GM04504 (cell line): Measurements from ENCODE around the gene YDJC.
"Not testable (repeated sequence)": the region's sequence is repeated elsewhere in the genome, so short reads cannot be mapped to it uniquely, and the experiment has no call there.

ENCODE experiments used
- DNase-seq: peaks from one replicate; pipeline ENCODE4 v3.0.0-alpha.2; 2012; ENCODE audit warnings: low read depth

Gene YDJC

DNA sequence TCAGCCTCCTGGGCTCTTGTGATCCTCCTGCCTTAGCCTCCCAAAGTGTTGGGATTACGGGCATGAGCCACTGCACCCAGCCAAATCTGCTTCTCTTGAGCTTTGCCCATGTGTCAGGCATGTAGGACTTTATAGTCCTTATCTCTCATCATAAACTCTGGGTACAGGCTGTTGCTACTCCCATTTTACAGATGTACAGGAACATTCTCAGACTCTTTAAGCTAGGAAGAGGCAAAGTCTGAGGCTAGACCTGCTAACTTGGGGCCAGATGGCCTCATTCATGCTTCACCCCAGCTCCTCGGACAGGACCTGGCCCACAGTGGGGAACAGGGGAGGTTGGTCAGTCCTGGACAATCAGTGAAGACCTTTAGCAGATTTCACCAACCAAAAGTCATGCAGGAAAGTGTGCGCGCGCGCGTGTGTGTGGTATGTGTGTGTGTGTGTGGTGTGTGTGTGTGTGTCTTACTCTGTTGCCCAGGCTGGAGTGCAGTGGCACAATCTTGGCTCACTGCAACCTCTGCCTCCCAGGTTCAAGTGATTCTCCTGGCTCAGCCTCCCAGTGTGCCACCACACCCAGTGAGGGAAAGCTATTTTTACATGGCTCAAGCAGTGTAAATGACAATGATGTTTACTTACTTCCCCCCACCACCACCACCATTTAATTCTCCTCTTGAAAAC, 23.8 kb downstream of the YDJC start:
- DNase-seq = no peak

DNA sequence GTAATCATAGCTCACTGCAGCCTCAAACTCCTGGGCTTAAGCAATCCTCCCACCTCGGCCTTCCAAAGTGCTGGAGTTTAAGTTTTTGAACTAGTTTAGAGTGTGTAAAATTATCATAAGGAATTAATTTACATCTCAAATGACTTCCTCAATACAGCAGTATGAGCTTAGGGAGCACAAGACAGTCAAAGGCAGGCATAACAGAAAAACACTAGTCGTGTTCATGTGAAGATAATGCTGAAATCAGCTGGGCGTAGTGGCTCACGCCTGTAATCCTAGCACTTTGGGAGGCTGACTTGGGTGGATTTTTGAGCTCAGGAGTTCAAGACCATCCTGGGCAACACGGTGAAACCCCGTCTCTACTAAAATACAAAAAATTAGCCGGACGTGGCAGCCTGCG, 25.8 kb downstream of the YDJC start:
- no peak for DNase-seq

DNA sequence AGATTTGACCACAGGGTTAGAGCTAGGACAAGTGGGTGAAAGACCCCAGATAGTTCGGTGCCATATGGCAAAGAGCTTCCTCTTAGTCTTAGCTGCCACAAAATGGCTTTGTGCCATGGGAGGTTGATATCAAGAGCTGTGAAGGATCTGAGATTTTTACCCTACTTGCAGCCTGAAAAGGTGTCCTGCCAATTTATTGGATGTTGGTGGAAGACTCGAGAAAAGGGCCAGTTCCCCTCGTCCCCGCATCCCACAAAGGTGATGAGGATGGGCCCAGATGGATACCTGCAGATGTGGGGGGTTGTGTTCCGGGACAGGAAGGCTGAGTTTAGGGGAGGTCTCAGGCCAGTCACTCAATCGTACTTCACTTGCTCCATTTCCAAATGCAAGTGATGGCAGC, 27.2 kb downstream of the YDJC start:
- DNase-seq = no peak

DNA sequence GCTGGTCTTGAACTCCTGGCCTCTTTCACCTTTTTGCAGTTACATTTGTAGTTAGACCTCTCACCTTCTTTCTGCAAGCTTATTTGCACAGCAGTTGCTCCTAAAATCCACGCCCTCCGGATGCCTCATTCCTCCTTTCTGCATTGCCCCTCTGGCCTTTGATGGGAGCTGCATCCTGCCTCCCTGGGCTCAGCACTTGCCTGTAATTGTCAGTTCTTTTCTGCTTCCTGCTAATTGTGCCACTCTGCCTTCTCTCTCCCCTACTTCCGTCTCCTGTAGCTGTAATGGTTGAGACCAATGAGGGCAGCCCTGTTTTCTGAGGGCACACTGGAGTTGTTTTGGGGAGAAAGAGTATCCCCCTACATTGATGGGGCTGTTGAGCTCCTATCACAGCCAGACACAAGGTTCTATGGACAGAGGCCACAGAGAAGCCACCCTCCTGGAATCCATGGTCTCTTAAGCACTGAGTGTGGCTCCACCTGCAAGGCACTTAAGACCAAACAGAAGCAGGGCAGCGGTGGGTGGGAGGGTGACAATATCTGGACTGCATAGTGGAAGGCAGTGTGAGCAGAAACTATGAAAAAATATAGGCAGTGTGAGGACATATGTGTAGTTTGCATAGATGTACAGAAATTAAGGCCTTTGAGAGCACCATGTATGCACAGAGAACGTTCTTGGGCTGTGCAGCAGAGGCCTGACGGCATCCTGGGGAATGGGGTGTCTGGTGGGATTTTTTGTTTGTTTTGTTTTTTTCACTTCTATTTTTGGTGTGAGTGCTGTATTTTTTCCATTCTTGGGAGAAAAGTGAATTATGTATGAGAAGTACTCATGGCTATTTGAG, 30.5 kb downstream of the YDJC start:
- no peak for DNase-seq

DNA sequence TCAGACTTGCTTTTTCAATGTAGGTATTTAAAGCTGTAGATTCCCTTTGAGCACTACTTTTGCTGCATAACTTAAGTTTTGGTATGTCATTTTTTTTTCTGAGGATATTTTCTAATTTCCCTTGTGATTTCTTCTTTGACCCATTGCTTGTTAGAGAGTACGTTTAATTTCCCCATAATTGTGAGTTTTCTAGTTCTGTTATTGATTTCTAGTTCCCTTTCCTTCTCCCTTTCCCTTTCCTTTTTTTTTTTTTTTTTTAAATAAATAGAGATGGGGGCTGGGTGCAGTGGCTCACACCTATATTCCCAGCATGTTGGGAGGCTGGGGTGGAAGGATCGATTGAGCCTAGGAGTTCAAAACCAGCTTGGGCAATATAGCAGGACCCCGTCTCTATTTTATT, 31.5 kb downstream of the YDJC start:
- DNase-seq = no peak

DNA sequence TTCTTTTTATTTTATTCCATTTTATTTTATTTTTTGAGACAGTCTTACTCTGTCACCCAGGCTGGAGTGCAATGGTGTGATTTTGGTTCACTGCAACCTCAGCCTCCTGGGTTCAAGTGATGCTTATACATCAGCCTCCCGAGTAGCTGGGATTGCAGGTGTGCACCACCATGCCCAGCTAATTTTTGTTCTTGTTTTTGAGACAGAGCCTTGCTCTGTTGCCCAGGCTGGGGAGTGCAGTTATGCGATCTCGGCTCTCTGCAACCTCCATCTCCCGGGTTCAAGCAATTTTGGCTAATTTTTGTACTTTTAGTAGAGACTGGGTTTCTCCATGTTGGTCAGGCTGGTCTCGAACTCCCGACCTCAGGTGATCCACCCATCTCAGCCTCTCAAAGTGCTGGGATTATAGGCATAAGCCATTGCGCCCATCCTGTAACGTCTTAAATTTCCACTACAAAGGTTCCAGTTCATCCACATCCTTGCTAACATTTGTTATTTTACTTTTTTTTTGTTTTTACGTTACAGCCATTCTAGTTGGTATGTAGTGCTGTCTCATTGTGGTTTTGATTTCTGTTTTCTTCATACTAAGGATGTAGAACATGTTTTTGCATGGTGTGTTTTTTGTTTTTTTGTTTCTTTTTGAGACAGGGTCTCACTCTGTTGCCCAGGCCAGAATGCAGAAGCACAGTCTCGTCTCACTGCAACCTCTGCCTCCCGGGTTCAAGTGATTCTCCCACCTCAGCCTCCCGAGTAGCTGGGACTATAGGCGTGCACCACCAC, 33.3 kb downstream of the YDJC start:
- DNase-seq = not testable (repeated sequence)

DNA sequence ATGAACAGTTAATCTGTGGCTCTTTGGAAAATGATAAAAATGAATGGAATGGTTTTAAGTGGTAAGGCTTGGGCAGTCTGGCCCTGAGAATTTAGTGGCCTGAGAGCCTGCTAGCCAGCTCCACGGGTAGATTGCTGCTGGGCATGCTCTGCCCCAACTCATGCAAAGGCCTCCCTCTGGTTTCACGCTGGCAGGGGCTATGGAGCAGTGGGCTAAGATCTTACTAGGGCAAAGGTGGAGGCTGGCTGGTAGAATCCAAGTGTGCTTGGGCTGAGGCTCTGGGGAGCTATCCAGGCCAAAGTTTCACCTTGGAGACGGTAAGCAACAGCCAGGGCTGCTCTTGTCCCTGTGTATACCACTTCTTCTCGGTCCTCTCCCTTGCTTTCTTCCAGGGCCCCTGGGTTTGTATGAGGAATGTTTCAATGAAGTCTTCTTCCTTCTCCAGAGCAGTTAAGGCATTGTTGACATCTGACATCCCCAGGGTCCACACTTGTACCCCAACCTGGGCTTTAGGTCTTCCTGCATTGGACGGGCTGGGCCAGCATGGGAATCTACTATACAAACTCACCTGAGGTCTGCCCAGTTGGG, 34.9 kb downstream of the YDJC start:
- DNase-seq = no peak

DNA sequence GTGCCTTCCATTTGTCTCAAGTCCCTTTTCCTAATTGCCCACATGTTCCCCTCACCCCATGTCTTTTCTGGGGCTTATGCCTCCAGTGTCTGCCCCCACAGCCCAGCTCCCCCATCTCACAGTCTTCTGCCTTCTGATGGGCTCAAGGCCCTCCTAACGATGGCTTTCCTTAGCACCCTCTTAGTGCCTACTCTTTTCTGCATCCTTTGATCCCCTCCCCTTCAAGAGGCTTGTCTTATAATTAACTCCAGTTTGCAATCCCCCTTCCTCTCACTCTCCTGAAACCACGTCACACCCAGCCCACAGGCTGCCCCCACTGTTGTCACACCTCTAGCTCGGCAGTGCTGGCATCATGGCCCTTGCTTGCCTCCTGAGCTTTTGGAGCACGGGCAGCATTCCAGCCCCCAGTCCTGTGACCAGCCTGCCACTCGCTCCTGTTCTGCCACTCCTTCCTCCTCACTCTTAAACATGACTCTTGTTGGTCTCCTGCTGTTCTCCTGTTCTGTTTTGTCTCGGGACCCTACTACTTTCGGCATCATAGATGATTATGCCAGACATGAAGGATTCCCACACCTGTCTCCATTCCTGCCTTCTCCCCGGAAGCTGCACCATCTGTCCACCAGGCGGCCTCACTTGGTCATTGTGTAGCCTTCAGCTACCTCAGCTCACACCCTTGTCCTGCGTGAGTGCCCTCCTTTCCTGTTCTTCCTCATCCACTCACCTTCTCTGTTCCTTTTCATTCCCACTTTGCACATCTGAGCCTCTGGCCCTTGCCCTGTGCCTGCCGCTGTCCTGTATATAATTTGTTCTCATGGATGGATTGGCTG, 36.2 kb downstream of the YDJC start:
- DNase-seq = no peak

DNA sequence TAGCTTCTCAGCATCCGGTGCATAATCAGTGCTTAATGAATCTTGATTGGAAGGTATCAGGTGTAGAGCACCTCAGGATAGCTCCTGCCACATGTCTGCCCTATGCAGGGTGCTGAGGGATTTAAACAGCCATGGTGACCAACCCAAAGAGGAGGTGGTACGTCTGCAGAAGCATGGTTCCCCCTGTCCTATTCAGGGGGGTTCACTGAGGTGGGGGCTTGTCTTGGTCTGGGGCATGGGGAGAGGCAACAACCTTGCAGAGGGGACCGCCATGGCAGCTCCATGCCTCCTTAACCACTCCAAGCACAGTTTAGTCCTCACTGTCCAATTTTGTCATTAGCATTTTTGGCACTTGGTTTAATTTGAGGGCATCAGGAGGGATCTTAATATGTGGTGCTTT, 37.4 kb downstream of the YDJC start:
- no peak for DNase-seq

DNA sequence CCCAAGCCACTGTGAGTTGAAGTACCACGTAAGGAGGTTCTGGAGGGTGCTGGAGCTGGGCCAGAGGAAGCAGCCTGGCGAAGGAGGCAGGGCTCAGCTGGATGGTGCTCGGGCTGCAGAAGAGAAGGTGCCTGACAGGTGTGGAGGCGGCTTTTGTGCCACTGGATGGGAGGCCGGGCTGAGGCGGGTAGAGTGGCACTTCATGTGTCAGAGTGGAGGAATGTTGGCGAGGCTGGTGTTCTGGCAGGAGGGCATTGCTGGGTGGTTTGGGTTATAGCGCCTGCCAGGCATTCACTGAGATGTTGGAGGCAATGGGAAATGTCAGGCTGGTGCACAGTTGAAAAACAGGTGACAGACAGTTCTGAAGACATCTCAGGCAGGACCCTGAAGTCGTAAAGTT, 38.1 kb downstream of the YDJC start:
- DNase-seq = no peak

DNA sequence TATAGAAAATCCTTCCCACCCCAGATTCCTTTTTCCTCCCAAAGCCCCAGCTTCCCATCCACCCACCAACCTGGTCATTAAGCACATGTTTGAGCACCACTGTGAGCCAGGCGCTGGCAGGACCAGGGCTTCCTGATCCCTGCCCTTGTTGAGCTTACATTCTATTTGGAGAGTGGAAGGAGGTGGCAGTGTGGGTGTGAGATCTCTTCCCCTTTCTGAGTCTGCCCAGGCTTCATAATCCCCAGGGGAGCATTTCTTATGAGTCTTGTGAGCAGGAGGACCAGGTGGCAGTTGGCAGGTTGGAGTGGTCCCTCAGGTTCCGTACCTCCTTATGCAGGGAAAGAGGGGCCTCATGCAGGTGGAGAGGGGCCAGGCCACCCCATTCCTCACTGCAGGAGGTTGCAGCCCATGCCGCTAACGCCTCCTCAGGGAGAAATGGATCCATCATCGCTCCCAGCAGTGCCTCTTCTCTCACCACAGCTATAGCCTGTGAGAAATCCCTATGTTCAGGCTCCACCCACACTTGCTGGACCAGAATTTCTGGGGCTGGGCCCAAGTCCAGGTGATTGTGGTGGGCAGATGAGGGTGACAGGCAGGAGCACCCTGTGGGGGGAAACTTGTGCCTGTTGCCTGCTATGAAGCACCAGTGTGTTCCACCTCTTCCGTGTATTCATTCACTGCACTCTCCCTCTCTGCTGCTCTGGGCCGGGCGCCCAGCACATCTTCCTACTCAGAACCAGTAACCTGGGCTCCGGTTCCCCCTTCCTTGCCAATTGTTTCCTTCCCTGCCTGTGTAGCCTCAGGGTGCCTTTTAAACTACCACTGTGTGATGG, 38.8 kb downstream of the YDJC start:
- no peak for DNase-seq

DNA sequence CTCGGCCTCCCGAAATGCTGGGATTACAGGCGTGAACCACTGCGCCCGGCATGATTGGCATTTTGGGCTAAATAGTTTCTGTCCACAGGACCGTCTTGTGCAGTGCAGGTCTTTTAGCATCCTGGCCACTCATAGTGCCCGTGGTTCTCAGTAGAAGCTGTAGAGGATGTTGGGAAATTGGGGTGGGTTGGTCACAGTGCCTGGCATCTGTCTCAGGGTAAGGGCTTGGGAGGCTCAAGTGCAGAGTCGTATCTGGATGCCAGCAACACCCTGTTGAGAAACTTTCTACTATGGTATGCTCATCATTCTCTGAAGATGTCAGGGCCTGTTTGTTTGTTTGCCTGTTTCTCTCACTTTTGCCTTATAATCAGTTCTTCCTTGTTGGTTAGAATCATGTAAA, 40.4 kb downstream of the YDJC start:
- no peak for DNase-seq

DNA sequence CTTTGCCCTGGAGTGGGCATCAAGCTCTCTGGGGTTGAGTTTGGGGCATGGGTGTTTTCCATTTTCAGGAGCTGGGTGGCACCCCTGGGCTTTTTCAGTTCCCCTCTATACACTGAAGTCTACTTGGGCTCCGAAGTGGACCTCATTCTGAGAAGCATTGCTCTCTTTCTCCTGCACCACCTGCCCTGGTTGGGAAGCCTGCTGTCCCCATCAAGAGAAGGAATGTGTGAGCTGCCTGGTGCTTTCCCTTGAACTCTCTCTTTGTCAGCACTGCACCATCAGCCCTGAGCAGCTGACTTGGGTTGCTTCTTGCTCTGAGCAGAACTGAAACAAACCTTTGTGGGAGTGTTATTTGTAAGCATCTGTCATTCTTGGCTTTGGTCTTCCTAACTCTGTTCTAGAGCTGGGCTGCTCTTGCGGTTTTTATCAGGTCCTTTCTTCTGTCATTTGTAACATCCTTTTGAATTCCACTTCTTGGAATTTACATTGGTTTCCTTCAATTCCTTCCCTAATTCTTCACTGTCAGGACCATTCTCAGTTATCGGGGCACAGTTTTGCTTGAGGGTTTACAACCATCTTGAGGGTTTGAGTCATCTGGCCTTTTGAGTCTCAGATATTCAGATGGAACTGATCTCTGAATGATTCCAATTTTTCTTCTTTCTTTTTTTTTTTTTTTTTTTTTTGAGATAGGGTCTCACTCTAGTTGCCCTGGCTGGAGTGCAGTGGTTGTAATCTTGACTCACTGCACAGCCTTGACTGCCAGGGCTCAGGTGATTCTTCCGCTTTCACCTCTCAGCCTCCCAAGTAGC, 41.8 kb downstream of the YDJC start:
- no peak for DNase-seq

DNA sequence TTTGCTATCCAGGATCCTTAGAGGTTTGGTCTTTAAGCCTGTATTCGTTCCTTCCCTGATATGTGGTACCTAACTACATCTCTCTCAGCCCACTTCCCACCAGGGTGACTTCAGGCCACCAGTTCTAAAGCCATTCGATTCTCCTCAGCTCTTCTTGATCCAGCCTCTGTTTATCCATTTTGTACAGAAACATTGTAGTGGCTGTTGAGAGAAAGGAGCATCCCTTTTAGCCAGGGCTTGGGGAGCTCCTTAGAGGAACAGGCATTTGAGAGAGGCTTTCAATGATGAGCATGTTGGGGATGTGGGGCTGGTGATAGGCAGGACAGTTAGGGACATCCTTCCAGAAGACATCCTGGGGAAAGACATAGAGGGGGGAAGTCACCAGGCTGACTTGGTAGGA, 44.4 kb downstream of the YDJC start:
- no peak for DNase-seq

DNA sequence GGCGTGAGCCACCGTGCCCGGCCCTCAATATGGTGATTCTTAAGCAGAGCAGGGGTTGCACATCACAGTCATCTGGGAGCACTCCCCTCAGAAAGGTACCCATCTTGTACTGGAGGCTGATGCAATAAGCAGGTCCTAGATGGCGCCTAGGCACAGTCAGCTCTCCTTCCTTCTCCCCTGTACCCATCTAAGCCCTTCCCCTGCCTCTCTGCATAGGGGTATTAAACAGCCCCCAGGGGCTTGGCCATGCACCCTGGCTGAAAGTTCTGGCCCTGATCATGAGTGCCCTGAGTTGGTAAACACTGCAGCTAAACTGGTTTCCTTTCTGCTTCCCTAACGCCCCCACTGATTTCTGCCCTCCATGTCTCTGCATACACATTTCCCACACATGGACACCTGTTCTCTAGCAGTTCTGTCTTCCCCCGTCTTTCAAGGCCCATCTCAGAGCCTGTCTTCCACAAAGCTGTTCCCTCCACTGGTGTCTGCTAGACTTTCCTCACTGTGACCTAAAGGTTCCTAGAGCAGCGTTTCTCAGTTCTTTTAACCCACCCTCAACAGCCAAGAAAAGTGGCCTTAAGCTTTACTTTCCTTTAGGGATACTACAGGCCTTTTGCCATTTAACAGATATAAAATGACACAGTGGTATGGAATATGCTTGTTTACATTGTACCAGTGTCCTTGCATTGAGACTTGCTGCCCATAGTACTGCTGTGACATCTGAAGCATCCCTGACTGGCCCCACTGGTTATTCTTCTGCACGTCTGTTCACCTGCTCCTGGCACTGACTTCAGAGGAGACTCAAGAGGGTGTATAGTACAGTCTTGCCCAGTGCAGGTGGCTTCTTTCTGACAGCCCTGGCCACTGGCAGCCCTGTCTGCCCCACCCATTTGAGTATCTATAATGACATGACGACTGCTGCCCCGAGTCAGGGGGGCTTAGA, 46.8 kb downstream of the YDJC start:
- no peak for DNase-seq

DNA sequence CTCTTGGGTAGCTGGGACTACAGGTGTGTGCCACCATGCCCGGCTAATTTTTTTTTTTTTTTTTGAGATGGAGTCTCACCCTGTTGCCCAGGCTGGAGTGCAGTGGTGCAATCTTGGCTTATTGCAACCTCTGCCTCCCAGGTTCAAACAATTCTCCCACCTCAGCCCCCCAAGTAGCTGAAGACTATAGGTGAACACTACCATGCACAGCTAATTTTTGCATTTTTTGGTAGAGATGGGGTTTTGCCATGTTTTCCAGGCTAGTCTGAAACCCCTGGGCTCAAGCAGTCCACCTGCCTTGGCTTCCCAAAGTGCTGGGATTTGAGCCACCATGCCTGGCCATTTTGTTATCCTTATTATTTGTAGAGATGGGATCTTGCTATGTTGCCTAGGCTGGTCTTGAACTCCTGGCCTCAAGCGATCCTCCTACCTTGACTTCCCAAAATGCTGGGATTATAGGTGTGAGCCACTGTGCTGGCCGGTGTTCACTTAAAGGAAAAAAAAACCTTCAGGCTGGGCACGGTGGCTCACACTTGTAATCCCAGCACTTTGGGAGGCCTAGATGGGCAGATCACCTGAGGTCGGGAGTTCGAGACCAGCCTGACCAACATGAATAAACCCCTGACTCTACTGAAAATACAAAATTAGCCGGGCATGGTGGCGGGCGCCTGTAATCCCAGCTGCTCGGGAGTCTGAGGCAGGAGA, 48.7 kb downstream of the YDJC start:
- not testable (repeated sequence) for DNase-seq

DNA sequence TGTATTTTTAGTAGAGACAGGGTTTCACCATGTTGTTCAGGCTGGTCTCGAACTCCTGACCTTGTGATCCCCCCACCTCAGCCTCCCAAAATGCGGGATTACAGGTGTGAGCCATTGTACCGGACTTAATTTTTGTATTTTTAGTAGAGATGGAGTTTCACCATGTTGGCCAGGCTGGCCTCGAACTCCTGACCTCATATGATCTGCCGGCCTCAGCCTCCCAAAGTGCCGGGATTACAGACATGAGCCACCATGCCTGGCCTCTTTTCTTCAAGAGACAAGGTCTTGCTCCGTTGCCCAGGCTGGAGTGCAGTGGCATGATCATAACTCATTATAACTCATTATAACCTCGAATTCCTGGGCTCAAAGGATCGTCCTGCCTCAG, 49.2 kb downstream of the YDJC start:
- DNase-seq = not testable (repeated sequence)

DNA sequence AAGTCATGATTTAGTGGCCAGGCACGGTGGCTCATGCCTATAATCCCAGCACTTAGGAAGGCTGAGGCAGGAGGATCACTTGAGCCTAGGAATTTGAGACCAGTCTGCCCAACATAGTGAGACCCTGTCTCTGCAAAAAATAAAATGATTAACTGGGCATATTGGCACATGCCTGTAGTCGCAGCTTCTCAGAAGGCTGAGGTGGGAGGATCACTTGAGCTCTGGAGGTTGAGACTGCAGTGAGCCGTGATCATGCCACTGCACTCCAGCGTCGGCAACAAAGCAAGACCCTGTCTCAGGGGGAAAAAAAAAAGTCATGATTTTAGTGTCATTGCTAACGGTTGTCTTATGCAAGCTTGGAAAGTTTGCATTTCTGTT, 50.4 kb downstream of the YDJC start:
- DNase-seq = no peak
